ENCODE results near the gene RUNX1. TPM values are rescaled to one million over a fixed set of nuclear protein-coding genes. Genes with fewer than 3 reads are reported as not detected.

RUNX1 gene
- total and polyA plus RNA-seq, 10 of the 15 experiments (the other 5 are each of a cell fraction or from before 2014, with no cell fraction given): 0.90 to 15.2 (median 4.1) TPM

DNA sequence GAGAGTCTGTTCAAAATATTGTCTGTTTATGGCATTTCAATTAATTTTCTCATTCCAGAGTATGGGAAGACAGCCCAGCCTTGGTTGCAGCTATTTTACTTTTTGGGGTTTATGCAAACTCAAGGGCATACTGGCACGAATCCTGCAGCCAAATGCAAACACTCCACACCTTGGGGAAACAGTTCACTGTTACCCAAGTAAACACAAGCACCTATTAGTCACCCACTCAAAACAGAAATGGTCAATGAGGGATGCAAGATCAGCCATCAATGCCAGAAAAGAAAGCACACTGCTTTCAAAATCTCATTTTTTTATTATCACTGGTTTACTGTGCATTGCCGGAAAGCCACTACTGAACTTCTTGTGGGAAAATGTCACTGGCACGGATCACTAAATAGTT, 170.6 kb downstream of the RUNX1 start:
- POLR2A ChIA-PET: interaction anchor here (0.5 kb wide), 1 partner anchor 59 kb away, joined by 3 read pairs; no protein-coding TSS in a partner anchor

DNA sequence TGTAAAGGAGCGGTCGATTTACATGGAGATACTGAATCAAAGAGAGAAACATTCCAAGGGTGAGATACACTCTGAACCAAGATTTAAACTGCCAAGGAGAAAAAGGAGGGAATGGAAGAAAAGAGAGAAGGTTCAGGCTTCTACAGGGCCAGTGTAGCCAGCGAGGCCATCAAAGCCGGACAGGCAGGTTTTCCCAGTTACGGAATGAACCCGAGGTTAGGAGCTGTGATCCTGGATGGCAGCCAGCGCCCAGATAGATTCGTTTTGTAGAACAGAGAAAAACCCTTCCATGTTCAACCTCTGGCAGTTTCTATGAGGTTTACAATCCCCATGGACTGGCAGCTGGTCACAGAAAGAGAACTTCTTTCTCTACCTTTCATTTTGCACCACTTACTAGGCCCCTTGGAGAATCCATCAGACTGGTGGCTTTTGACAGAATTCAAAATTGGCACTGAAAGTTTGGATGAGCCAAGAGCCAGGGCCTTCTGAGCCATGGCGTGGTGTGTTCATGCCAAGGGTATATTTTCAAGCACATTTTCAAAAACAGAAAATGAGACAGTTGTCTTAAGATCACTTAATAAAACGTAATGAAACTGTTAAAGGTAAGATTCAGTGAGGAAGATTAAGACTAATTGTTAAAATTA, 171.5 kb downstream of the RUNX1 start:
- 90% methylated on average over 10 of the region's 10 CpGs for WGBS (ENCODE audit: insufficient coverage, insufficient replicate concordance, low lambda C conversion rate, missing lambda C conversion rate)
- no peak for FAIRE-seq

More for the DNA sequence above, 170.6 kb downstream of the RUNX1 start:
- Histone ChIP-seq H2AFZ (ENCODE audit: control insufficient read depth, low read depth, low read length) (no peak overlapping the region), H3K4me1 (ENCODE audit: control insufficient read depth, insufficient read depth, low read length) (peaks cover 14% of the 10 kb centered on the region), H3K4me3 (no peak overlapping the region), H4K20me1 (ENCODE audit: control insufficient read depth, insufficient read depth) (no peaks in the 10 kb centered on the region), H3K4me2 (ENCODE audit: control insufficient read depth, insufficient read depth) (no peak overlapping the region), H3K27ac (ENCODE audit: control insufficient read depth, insufficient read depth) (no peak overlapping the region), H3K9me3 (replicated peaks; ENCODE audit: control insufficient read depth, insufficient read depth, low read length) (no peaks in the 10 kb centered on the region), H3K36me3 (ENCODE audit: control insufficient read depth in 2 of 2, insufficient read depth in 2 of 2, low read length in 1 of 2) (0 out of 4 replicates have a peak, but pooled peaks cover 0 to 6% of the 10 kb centered on the region in 2 experiments), H3K27me3 (replicated peaks in 1 of 2; ENCODE audit: control insufficient read depth in 2 of 2, insufficient read depth in 2 of 2, low read length in 1 of 2) (no peaks in the 10 kb centered on the region), H3K9ac (ENCODE audit: control insufficient read depth, insufficient read depth, low read length) (no peak overlapping the region), H3K79me2 (ENCODE audit: control insufficient read depth, insufficient read depth, low read length) (no peaks in the 10 kb centered on the region)
- SMC1A ChIA-PET (ENCODE audit: uncharacterized antibody, unreplicated experiment): interaction anchor here (0.6 to 1.3 kb wide), 2 partner anchors 11 to 186 kb away, joined by 3 read pairs; no protein-coding TSS in a partner anchor
- CTCF ChIA-PET: interaction anchor here (1.2 to 2.2 kb wide), 4 partner anchors 9 to 185 kb away, joined by 3 to 9 read pairs (median 6); no protein-coding TSS in a partner anchor
- FAIRE-seq (no peak), DNase-seq (ENCODE audit: low read depth, low spot score) (no peak), ATAC-seq (no peak)
- intact Hi-C loops (cut with micrococcal nuclease; ENCODE audit: unreplicated experiment) (no loop called here), in situ Hi-C loops (cut with MboI) (no loop called here)
- no TSS peak for BruUV-seq (replicated peaks)
- 64% methylated on average over 3 of the region's 3 CpGs for WGBS (ENCODE audit: insufficient coverage, insufficient replicate concordance, low lambda C conversion rate, missing lambda C conversion rate)
- TF ChIP-seq TARDBP (IDR thresholded peaks at IDR 0.05; ENCODE audit: borderline replicate concordance): no peak
- RAD21 ChIA-PET (ENCODE audit: unreplicated experiment): interaction anchor here (0.5 kb wide), 1 partner anchor 962 kb away, joined by 3 read pairs; no protein-coding TSS in a partner anchor

More for the DNA sequence above, 171.5 kb downstream of the RUNX1 start:
- H3K4me3 ChIP-seq: no peak overlapping the region
- H3K9me3 ChIP-seq (replicated peaks; ENCODE audit: control insufficient read depth, insufficient read depth, low read length): no peaks in the 10 kb centered on the region
- no peaks in the 10 kb centered on the region for H3K79me2 ChIP-seq (ENCODE audit: control insufficient read depth, insufficient read depth, low read length)
- ATAC-seq (no peak), DNase-seq (ENCODE audit: low read depth, low spot score) (no peak)
- H4K20me1 ChIP-seq (ENCODE audit: control insufficient read depth, insufficient read depth): no peaks in the 10 kb centered on the region
- ChIA-PET CTCF (interaction anchor here (0.7 to 2.2 kb wide), 2 partner anchors 8 to 68 kb away, joined by 3 to 10 read pairs; no protein-coding TSS in a partner anchor), SMC1A (ENCODE audit: uncharacterized antibody, unreplicated experiment) (interaction anchor here (0.6 to 1.4 kb wide), 3 partner anchors 10 to 59 kb away, joined by 3 to 6 read pairs (median 4); no protein-coding TSS in a partner anchor), RAD21 (ENCODE audit: unreplicated experiment) (no interaction called here), POLR2A (interaction anchor here (0.5 kb wide), 2 partner anchors 60 to 1450 kb away, joined by 3 read pairs; no protein-coding TSS in a partner anchor)
- 0 out of 4 replicates have a peak, but pooled peaks cover 0 to 7% of the 10 kb centered on the region in 2 experiments for H3K36me3 ChIP-seq (ENCODE audit: control insufficient read depth in 2 of 2, insufficient read depth in 2 of 2, low read length in 1 of 2)
- no peak overlapping the region for H3K9ac ChIP-seq (ENCODE audit: control insufficient read depth, insufficient read depth, low read length)
- H3K4me1 ChIP-seq (ENCODE audit: control insufficient read depth, insufficient read depth, low read length): peaks cover 12% of the 10 kb centered on the region
- BruUV-seq (replicated peaks): no TSS peak
- in situ Hi-C loops (cut with MboI) (no loop called here), intact Hi-C loops (cut with micrococcal nuclease; ENCODE audit: unreplicated experiment) (no loop called here)
- H3K4me2 ChIP-seq (ENCODE audit: control insufficient read depth, insufficient read depth): no peak overlapping the region
- no peak overlapping the region for H3K27ac ChIP-seq (ENCODE audit: control insufficient read depth, insufficient read depth)
- TF ChIP-seq SIX5 (IDR thresholded peaks at IDR 0.05; ENCODE audit: low read depth, low read length, severe bottlenecking) (no peak), FOXK2 (IDR thresholded peaks at IDR 0.05) (no peak), ZZZ3 (IDR thresholded peaks at IDR 0.05; ENCODE audit: control insufficient read depth, insufficient read length, low read depth) (no peak), MYC (IDR thresholded peaks at IDR 0.05; ENCODE audit: insufficient read depth, insufficient read length, insufficient replicate concordance, low read length, severe bottlenecking) (no peak)
- no peaks in the 10 kb centered on the region for H3K27me3 ChIP-seq (replicated peaks in 1 of 2; ENCODE audit: control insufficient read depth in 2 of 2, insufficient read depth in 2 of 2, low read length in 1 of 2)
- H2AFZ ChIP-seq (ENCODE audit: control insufficient read depth, low read depth, low read length): no peak overlapping the region

All from GM12878 (cell line).